Effector CD8-positive, alpha-beta T cell (primary cell): ENCODE measurements around the gene HIP1R.
A peak's percentile ranks its signal among the peaks of the same experiment; 100 is the strongest.
"Not testable (repeated sequence)": the region's sequence is repeated elsewhere in the genome, so short reads cannot be mapped to it uniquely, and the experiment has no call there.

Experiments
- DNase-seq: peaks from one replicate; lab custom pipeline; 2025; lab: John Stamatoyannopoulos, UW

HIP1R gene

GRCh38 chr12:122892724-122893123 lies 57.5 kb downstream of the HIP1R start:
- not testable (repeated sequence) for DNase-seq

GRCh38 chr12:122893208-122894153 lies 58.2 kb downstream of the HIP1R start:
- no peak for DNase-seq

- no peak for DNase-seq
Measured at GRCh38 chr12:122894193-122895121, 59.2 kb downstream of the HIP1R start.

GRCh38 chr12:122895320-122895703 lies 60.1 kb downstream of the HIP1R start:
- DNase-seq = no peak

- DNase-seq = peak; percentile 85
Measured at GRCh38 chr12:122895704-122896636, 60.7 kb downstream of the HIP1R start, which contains the start of gene VPS37B. TSS of gene VPS37B (minus strand) at chr12:122896124. CDS start at chr12:122896062, 62 bp downstream.

GRCh38 chr12:122896662-122897061 lies 61.4 kb downstream of the HIP1R start:
- DNase-seq = no peak

GRCh38 chr12:122899887-122900286 lies 64.6 kb downstream of the HIP1R start:
- no peak for DNase-seq

- DNase-seq = no peak
Measured at GRCh38 chr12:122902854-122903692, 67.8 kb downstream of the HIP1R start.

- no peak for DNase-seq
Measured at GRCh38 chr12:122903693-122904034, 68.4 kb downstream of the HIP1R start.

- DNase-seq = not testable (repeated sequence)
Measured at GRCh38 chr12:122905258-122905657, 70.0 kb downstream of the HIP1R start.

GRCh38 chr12:122908915-122909314 lies 73.7 kb downstream of the HIP1R start:
- no peak for DNase-seq

- no peak for DNase-seq
Measured at GRCh38 chr12:122909442-122910288, 74.4 kb downstream of the HIP1R start.
